ENCODE measurements around the gene ILF2.

GRCh38 chr1:153647346-153647714 is 23.5 kb downstream of the ILF2 start:
- no peak for TF ChIP-seq CTCF (IDR thresholded peaks at IDR 0.05)
- TF ChIP-seq POLR2A (IDR thresholded peaks at IDR 0.05) = no peak
